ENCODE results near the gene GORASP1.
A peak's percentile ranks its signal among the peaks of the same experiment; 100 is the strongest.
"Not testable (repeated sequence)": the region's sequence is repeated elsewhere in the genome, so short reads cannot be mapped to it uniquely, and the experiment has no call there.

GORASP1 gene

DNA sequence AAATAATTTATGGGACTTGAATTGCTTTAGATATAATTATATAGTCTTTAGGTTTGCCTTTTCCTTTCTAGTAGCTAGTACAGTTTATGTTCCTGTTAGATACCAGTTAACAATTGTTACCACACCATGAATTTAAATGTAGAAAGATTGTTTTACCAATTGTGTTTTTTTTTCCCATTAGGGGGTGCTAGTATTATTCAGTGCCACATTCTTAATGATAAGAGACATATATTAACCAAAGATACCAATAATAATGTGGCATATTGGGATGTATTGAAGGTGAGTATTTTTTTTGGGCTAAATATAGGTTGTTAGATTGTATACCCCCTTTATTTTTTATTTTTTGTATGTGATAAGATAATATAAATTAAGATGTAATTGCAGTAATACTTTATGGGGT lies 27.9 kb downstream of the GORASP1 start:
- H3K27me3 ChIP-seq (ENCODE audit: control insufficient read depth, insufficient read depth, low read length), result no peaks in the 10 kb centered on the region
- no peak overlapping the region for H3K4me3 ChIP-seq (ENCODE audit: low read depth, low read length)
- no peak overlapping the region for H3K27ac ChIP-seq (ENCODE audit: low read depth, low read length)
- no peaks in the 10 kb centered on the region for H3K9me3 ChIP-seq (ENCODE audit: control insufficient read depth, insufficient read depth, low read depth, low read length)
- H3K9ac ChIP-seq (ENCODE audit: low read length), result no peak overlapping the region
- H3K36me3 ChIP-seq (ENCODE audit: control insufficient read depth, insufficient read depth, low read length), result peaks cover 64% of the 10 kb centered on the region
- H3K4me1 ChIP-seq (ENCODE audit: control insufficient read depth, insufficient read depth, low read length), result no peaks in the 10 kb centered on the region

DNA sequence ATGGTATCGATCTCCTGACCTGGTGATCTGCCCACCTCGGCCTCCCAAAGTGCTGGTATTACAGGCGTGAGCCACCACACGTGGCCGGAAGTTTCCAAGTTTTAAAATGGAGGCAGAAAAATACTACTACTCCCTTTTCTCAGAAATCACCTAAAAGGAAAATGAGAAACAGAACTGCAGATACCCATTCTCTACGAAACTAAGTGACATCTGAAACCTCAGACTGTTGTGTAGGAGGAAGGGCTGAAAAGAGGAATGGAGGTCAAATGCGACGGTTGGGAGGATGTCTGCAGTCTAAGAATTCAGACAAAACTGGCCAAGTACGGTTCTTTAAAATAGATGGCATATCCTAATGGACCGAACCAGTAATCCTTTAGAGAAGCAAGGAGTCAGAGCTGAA lies 31.5 kb downstream of the GORASP1 start:
- H3K4me3 ChIP-seq (ENCODE audit: low read depth, low read length), result no peak overlapping the region
- no peak overlapping the region for H3K27ac ChIP-seq (ENCODE audit: low read depth, low read length)
- no peaks in the 10 kb centered on the region for H3K4me1 ChIP-seq (ENCODE audit: control insufficient read depth, insufficient read depth, low read length)
- H3K9ac ChIP-seq (ENCODE audit: low read length), result no peak overlapping the region
- H3K27me3 ChIP-seq (ENCODE audit: control insufficient read depth, insufficient read depth, low read length), result no peaks in the 10 kb centered on the region
- no peaks in the 10 kb centered on the region for H3K9me3 ChIP-seq (ENCODE audit: control insufficient read depth, insufficient read depth, low read depth, low read length)
- H3K36me3 ChIP-seq (ENCODE audit: control insufficient read depth, insufficient read depth, low read length), result peaks cover 73% of the 10 kb centered on the region

- no peaks in the 10 kb centered on the region for H3K9me3 ChIP-seq (ENCODE audit: control insufficient read depth, insufficient read depth, low read depth, low read length)
- H3K4me1 ChIP-seq (ENCODE audit: control insufficient read depth, insufficient read depth, low read length), result no peaks in the 10 kb centered on the region
- no peak overlapping the region for H3K27ac ChIP-seq (ENCODE audit: low read depth, low read length)
- H3K27me3 ChIP-seq (ENCODE audit: control insufficient read depth, insufficient read depth, low read length), result no peaks in the 10 kb centered on the region
- H3K4me3 ChIP-seq (ENCODE audit: low read depth, low read length), result no peak overlapping the region
- H3K9ac ChIP-seq (ENCODE audit: low read length), result no peak overlapping the region
- peaks cover 57% of the 10 kb centered on the region for H3K36me3 ChIP-seq (ENCODE audit: control insufficient read depth, insufficient read depth, low read length)
These were observed 38.9 kb downstream of the GORASP1 start for GRCh38 chr3:39068556-39068955.

GRCh38 chr3:39067286-39067685 lies 40.1 kb downstream of the GORASP1 start:
- Histone ChIP-seq H3K9me3 (ENCODE audit: control insufficient read depth, insufficient read depth, low read depth, low read length) (no peaks in the 10 kb centered on the region), H3K9ac (ENCODE audit: low read length) (no peak overlapping the region), H3K36me3 (ENCODE audit: control insufficient read depth, insufficient read depth, low read length) (peaks cover 50% of the 10 kb centered on the region), H3K4me3 (ENCODE audit: low read depth, low read length) (no peak overlapping the region), H3K27ac (ENCODE audit: low read depth, low read length) (no peak overlapping the region), H3K27me3 (ENCODE audit: control insufficient read depth, insufficient read depth, low read length) (no peaks in the 10 kb centered on the region), H3K4me1 (ENCODE audit: control insufficient read depth, insufficient read depth, low read length) (no peaks in the 10 kb centered on the region)

GRCh38 chr3:39065197-39065596 lies 42.2 kb downstream of the GORASP1 start:
- H3K4me3 ChIP-seq (ENCODE audit: low read depth, low read length), result no peak overlapping the region

DNA sequence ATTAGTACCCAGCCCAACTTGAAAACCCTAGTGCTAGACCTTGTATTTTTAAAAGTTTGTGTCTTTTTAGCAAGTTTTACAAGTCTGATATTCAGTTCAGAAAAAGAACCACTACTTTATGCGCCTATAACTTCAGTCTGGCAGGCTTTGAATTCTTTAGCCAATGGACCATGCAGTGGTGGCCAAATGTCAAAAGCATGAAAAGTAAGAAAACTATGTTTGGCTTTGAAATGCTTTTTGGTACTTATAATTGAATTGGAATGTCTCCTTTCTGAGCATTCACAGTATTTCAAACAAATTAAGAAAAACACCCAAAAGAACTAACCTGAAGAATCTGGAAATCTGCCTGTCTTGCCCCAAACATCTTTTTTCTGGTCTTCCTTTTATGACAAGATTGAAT lies 42.8 kb downstream of the GORASP1 start:
- Histone ChIP-seq H3K4me1 (ENCODE audit: control insufficient read depth, insufficient read depth, low read length) (no peaks in the 10 kb centered on the region), H3K27ac (ENCODE audit: low read depth, low read length) (no peak overlapping the region), H3K4me3 (ENCODE audit: low read depth, low read length) (no peak overlapping the region), H3K27me3 (ENCODE audit: control insufficient read depth, insufficient read depth, low read length) (no peaks in the 10 kb centered on the region), H3K36me3 (ENCODE audit: control insufficient read depth, insufficient read depth, low read length) (peaks cover 34% of the 10 kb centered on the region), H3K9me3 (ENCODE audit: control insufficient read depth, insufficient read depth, low read depth, low read length) (no peaks in the 10 kb centered on the region), H3K9ac (ENCODE audit: low read length) (no peak overlapping the region)

More at GRCh38 chr3:39065197-39065596, 42.2 kb downstream of the GORASP1 start:
- Histone ChIP-seq H3K9ac (ENCODE audit: low read length) (no peak overlapping the region), H3K9me3 (ENCODE audit: control insufficient read depth, insufficient read depth, low read depth, low read length) (no peaks in the 10 kb centered on the region), H3K36me3 (ENCODE audit: control insufficient read depth, insufficient read depth, low read length) (peaks cover 39% of the 10 kb centered on the region), H3K27ac (ENCODE audit: low read depth, low read length) (no peak overlapping the region), H3K27me3 (ENCODE audit: control insufficient read depth, insufficient read depth, low read length) (no peaks in the 10 kb centered on the region), H3K4me1 (ENCODE audit: control insufficient read depth, insufficient read depth, low read length) (no peaks in the 10 kb centered on the region)

DNA sequence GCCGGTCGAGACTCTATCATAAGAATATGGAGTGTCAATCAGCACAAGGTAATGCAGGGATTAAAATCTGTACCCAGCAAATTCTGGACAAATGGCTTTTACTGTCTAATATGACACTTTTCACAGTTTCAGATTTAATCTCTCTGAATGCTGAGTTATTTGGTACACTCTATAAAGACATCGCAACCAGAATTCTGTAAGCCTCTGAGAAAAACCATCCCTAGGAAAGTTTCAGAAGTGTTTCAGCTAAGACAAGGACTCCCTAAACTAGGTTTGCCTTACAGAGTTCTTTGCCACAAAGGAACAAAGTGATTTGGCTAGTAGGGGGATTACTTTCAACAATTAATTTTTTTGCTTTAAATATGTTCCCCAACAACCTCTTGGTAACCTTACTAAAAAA lies 44.3 kb downstream of the GORASP1 start:
- H3K27ac ChIP-seq (ENCODE audit: low read depth, low read length), result no peak overlapping the region
- H3K9ac ChIP-seq (ENCODE audit: low read length), result no peak overlapping the region
- no peaks in the 10 kb centered on the region for H3K27me3 ChIP-seq (ENCODE audit: control insufficient read depth, insufficient read depth, low read length)
- H3K36me3 ChIP-seq (ENCODE audit: control insufficient read depth, insufficient read depth, low read length), result peaks cover 23% of the 10 kb centered on the region
- H3K4me3 ChIP-seq (ENCODE audit: low read depth, low read length), result no peak overlapping the region
- H3K9me3 ChIP-seq (ENCODE audit: control insufficient read depth, insufficient read depth, low read depth, low read length), result no peaks in the 10 kb centered on the region
- H3K4me1 ChIP-seq (ENCODE audit: control insufficient read depth, insufficient read depth, low read length), result no peaks in the 10 kb centered on the region

- Histone ChIP-seq H3K4me1 (ENCODE audit: control insufficient read depth, insufficient read depth, low read length) (no peaks in the 10 kb centered on the region), H3K9ac (ENCODE audit: low read length) (no peak overlapping the region), H3K9me3 (ENCODE audit: control insufficient read depth, insufficient read depth, low read depth, low read length) (no peaks in the 10 kb centered on the region), H3K27me3 (ENCODE audit: control insufficient read depth, insufficient read depth, low read length) (no peaks in the 10 kb centered on the region), H3K4me3 (ENCODE audit: low read depth, low read length) (no peak overlapping the region), H3K36me3 (ENCODE audit: control insufficient read depth, insufficient read depth, low read length) (peaks cover 15% of the 10 kb centered on the region), H3K27ac (ENCODE audit: low read depth, low read length) (no peak overlapping the region)
These were observed 45.2 kb downstream of the GORASP1 start for GRCh38 chr3:39062180-39062579.

DNA sequence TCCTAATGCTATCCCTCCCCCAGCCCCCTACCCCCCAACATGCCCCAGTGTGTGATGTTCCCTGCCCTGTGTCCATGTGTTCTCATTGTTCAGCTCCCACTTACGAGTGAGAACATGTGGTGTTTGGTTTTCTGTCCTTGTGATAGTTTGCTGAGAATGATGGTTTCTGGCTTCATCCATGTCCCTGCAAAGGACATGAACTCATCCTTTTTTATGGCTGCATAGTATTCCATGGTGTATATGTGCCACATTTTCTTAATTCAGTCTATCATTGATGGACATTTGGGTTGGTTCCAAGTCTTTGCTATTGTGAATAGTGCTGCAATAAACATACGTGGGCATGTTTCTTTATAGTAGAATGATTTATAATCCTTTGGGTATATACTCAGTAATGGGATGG lies 46.2 kb downstream of the GORASP1 start:
- H3K27ac ChIP-seq (ENCODE audit: low read depth, low read length); H3K4me3 ChIP-seq (ENCODE audit: low read depth, low read length); H3K9ac ChIP-seq (ENCODE audit: low read length); H3K36me3 ChIP-seq (ENCODE audit: control insufficient read depth, insufficient read depth, low read length); H3K9me3 ChIP-seq (ENCODE audit: control insufficient read depth, insufficient read depth, low read depth, low read length); H3K27me3 ChIP-seq (ENCODE audit: control insufficient read depth, insufficient read depth, low read length); H3K4me1 ChIP-seq (ENCODE audit: control insufficient read depth, insufficient read depth, low read length): not testable (repeated sequence)

DNA sequence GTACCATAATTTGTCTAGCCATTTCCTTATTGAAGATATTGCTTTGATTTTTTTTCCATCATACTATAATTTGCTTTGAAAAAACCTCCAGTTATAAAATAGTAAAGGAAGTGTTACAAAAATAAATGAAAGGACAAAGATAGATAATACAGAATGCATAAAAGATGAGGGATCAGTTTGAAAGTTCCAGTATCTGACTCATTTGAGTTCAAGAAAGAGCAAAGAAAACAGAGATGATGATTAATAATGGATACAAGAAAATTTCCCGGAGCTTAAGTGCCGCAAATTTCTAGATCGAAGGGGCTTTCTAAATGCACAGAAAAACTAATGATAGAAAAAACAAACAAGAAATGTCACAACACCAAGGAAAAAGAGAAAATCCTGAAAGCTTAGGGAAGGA lies 51.3 kb downstream of the GORASP1 start:
- Histone ChIP-seq H3K9me3 (ENCODE audit: control insufficient read depth, insufficient read depth, low read depth, low read length) (no peaks in the 10 kb centered on the region), H3K36me3 (ENCODE audit: control insufficient read depth, insufficient read depth, low read length) (no peaks in the 10 kb centered on the region), H3K4me3 (ENCODE audit: low read depth, low read length) (no peak overlapping the region), H3K4me1 (ENCODE audit: control insufficient read depth, insufficient read depth, low read length) (0 out of 2 replicates have a peak, but pooled peaks cover 5% of the 10 kb centered on the region), H3K27ac (ENCODE audit: low read depth, low read length) (no peak overlapping the region), H3K9ac (ENCODE audit: low read length) (no peak overlapping the region), H3K27me3 (ENCODE audit: control insufficient read depth, insufficient read depth, low read length) (no peaks in the 10 kb centered on the region)

DNA sequence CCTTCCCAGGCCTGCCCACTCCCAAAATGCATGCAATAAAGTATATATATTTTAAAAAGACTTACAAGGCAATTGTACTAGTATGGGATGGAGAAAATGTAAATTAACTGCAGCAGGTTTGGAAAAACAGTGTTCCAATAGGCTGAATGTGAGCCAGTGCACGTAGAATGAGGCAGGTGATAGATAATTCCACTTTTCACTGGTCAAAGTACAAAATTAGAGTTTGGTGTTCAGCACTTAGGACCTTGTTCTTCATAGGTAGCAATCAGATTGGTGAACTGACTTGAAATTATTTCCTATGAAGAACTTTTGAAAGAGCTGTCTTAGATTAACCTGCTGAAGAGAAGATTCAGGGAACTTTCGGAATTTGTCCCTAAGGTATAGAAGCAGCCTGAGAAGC lies 53.7 kb downstream of the GORASP1 start:
- Histone ChIP-seq H3K27ac (ENCODE audit: low read depth, low read length) (no peak overlapping the region), H3K4me1 (ENCODE audit: control insufficient read depth, insufficient read depth, low read length) (0 out of 2 replicates have a peak, but pooled peaks cover 5% of the 10 kb centered on the region), H3K4me3 (ENCODE audit: low read depth, low read length) (no peak overlapping the region), H3K9me3 (ENCODE audit: control insufficient read depth, insufficient read depth, low read depth, low read length) (no peaks in the 10 kb centered on the region), H3K27me3 (ENCODE audit: control insufficient read depth, insufficient read depth, low read length) (no peaks in the 10 kb centered on the region), H3K36me3 (ENCODE audit: control insufficient read depth, insufficient read depth, low read length) (no peaks in the 10 kb centered on the region), H3K9ac (ENCODE audit: low read length) (no peak overlapping the region)

DNA sequence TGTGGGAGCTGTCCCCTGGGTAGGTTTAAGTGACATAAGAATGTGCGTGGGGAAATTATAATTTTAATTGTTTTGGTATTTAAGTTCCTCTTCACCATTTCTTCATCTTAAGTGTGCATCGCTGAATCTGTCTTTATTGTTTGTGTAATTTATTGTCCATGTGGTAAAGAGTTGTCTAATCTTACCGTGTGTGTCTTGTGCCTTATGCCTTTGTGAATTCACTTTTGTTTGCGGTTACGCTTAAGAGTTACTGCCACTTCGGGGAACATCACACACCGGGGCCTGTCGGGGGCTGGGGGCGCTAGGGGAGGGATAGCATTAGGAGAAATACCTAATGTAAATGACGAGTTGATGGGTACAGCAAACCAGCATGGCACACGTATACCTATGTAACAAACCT lies 54.8 kb downstream of the GORASP1 start:
- no peaks in the 10 kb centered on the region for H3K9me3 ChIP-seq (ENCODE audit: control insufficient read depth, insufficient read depth, low read depth, low read length)
- H3K9ac ChIP-seq (ENCODE audit: low read length), result peak overlapping the region; percentile 91
- no peaks in the 10 kb centered on the region for H3K27me3 ChIP-seq (ENCODE audit: control insufficient read depth, insufficient read depth, low read length)
- peak overlapping the region; percentile 91 for H3K4me3 ChIP-seq (ENCODE audit: low read depth, low read length)
- H3K27ac ChIP-seq (ENCODE audit: low read depth, low read length), result peak overlapping the region; percentile 87
- H3K4me1 ChIP-seq (ENCODE audit: control insufficient read depth, insufficient read depth, low read length), result 0 out of 2 replicates have a peak, but pooled peaks cover 5% of the 10 kb centered on the region
- no peaks in the 10 kb centered on the region for H3K36me3 ChIP-seq (ENCODE audit: control insufficient read depth, insufficient read depth, low read length)
